Measurements from ENCODE around the gene PCCA.

Gene PCCA

GRCh38 chr13:100465558-100465957, 376.7 kb downstream of the PCCA start:
- no peak for DNase-seq (ENCODE audit: low spot score)

DNA sequence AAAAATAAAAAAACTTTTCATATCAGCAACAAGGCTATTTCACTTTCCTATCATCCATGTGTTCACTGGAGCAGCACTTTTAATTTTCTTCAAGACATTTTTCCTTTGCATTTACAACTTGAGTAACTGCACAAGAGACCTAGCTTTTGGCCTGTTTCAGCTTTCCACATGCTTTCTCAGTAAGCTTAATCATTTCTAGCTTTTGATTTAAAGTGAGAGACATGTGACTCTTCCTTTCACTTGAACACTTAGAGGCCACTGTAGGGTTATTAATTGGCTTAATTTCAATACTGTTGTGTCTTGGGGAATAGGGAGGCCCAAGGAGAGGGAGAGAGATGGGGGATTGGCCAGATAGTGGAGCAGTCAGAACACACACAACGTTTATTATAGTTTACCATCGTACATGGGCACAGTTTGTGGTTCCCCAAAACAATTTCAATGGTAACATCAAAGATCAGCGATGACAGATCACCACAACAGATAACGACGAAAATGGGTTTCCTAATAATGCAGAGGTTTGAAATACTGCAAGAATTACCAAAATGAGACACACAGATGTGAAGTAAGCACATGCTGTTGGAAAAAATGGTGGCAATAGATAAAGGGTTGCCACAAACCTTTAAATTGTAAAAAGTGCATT, 382.1 kb downstream of the PCCA start:
- no peak for DNase-seq (ENCODE audit: low spot score)

DNA sequence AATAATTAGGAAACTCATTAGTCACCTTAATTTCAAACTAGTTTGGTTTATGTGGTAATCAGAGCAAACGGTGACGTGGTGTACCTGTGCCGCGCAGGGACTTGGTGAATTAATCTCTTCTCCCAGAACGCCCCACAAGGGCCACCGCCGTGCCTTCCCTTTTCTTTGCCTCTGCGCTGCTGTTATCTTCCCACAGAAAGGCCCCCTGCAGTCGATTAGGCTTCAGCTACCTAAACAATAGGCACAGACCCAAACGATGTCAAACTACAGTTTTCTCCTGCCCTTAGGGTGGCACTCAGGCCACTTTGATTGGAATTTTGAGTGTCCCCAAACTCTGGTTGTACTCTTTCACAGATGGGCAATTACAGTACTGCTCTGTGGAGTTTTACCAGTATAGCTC, 384.2 kb downstream of the PCCA start:
- DNase-seq (ENCODE audit: low spot score) = no peak

DNA sequence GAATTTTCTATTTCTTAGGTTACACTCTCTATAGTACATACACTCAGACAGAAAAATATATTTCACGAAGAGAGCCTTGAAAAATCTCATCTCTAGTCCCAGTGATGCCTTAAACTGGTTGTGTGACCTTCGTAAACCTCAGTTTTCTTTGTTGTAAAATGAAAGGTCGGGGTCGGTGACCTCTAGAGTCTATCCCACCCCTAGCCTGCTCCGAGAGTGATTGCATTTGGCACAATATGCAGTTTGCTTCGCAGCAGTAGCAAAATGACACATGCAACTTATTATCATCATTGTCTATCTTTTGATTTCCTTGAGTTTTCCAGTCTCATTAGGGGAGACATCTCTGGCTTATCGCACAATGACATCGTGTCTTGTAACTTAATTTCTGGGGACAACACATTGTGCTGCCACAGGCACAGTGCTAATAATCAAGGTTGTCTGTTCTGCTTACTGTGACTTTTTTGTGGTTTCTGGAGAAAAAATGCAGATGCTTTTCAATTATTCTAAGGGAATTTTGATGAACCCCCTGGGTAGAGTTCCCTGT, 384.7 kb downstream of the PCCA start:
- DNase-seq (ENCODE audit: low spot score) = no peak

GRCh38 chr13:100476963-100477362, 388.1 kb downstream of the PCCA start:
- no peak for DNase-seq (ENCODE audit: low spot score)

DNA sequence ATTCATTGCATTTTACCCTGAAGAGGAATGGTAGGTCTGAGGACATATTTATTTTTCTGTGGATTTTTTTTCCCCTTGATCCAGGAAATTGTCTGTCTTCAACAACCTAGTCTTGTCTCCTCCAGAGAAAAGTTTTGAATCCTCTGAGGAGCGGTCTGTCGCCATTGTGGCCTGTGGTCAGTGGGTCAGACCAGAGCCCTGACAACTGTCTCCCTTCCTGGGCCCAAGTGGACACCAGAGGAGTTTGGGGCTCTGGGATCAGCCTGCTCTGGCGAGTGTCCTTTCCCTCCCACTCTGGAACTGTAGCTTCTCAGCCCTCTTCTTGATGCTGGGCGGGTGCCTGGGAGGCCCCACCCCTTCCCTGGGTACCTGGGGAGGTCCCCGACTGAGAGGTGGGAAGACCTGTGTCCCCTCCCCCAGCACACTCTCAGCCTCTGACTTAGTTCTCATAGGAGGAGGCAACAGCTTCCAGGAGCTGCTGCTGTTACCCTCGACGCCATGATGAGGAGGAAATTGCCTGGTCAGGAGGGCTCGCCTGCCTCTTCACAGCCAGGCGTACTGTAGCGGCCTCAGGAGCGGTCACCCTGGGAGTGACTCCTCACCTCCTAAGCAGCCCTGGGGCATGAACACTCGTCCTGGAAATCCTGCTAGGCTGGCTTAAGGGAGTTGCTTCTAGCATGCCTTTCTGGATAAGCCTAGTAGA, 389.4 kb downstream of the PCCA start:
- DNase-seq (ENCODE audit: low spot score) = no peak

- no peak for DNase-seq (ENCODE audit: low spot score)
Measured at GRCh38 chr13:100480676-100481075, 391.8 kb downstream of the PCCA start.

GRCh38 chr13:100483139-100483538, 394.2 kb downstream of the PCCA start:
- DNase-seq (ENCODE audit: low spot score) = no peak

- peak; percentile 35 for DNase-seq (ENCODE audit: low spot score)
Measured at GRCh38 chr13:100483841-100484381, 395.0 kb downstream of the PCCA start.

DNA sequence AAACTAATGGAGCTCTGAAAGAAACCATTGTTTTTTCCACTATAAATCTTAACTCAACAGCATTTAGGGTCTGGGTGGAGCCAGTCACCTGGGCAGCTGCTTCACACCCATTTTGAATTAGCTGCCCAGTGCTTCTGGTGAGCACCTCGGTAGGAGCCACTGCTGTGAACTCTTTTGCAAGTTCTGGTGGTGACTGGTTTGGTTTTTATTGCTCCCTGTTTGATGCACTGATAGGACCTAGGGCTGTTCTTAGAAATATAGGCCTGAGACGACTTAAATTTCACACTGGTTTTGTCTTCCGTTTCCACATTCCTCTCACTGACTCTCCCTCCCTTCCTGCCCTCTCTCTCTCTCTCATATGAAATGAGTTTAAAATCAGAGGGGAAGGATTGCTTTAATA, 395.8 kb downstream of the PCCA start:
- DNase-seq (ENCODE audit: low spot score) = no peak

- DNase-seq (ENCODE audit: low spot score) = no peak
Measured at GRCh38 chr13:100485265-100485664, 396.4 kb downstream of the PCCA start.

GRCh38 chr13:100490692-100491091, 401.8 kb downstream of the PCCA start:
- DNase-seq (ENCODE audit: low spot score) = no peak

DNA sequence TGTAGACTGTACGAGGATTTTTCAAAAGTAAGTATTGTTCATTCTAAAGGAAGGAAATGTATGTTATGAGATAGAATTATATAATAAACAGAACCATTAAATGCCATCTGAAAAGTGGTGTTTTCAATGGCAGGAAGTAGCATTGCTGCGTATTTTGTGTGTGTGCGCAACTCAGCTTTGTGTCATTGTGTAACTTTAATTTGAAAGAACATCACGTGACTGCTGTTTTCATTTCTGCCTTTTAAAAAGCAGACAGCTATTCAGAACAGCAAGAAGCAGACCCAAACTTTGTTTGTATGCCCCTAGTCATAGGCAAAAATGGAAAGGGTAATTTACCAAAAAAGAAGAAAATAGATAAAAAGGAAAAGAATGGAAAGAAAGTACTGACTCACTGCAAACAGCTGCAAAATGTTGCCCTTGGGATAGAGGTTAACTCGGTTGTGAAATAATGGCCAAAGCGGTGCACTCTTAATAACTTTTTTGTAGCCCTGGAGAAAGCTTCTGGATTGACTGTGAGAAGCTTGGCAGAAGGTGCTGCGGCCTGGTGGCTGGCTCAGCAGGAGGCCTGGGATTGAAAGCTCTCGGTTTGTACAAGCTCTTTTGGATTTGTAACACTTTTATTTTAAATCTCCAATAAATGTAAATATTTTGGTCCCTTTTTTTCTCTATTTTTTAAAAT, 402.4 kb downstream of the PCCA start:
- no peak for DNase-seq (ENCODE audit: low spot score)

DNA sequence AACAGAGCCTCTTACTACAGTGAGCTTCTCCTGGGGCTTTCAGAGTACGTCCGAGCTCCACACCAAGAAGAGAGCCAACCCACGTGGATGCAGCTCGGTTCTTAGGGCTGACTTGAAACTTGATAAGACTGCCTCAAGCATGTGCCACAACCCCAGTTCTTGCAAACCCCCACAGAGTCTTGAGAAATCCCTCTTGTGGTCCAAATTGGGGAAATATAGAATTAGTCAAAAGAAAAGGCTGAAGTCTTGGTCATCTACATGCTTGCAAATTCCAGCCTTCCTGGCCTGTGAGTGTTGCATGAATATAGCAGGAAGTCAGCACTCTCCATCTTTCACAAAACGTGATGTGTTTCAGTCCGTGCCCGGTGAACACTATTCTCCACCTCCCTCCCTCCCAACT, 404.5 kb downstream of the PCCA start:
- DNase-seq (ENCODE audit: low spot score) = no peak

DNA sequence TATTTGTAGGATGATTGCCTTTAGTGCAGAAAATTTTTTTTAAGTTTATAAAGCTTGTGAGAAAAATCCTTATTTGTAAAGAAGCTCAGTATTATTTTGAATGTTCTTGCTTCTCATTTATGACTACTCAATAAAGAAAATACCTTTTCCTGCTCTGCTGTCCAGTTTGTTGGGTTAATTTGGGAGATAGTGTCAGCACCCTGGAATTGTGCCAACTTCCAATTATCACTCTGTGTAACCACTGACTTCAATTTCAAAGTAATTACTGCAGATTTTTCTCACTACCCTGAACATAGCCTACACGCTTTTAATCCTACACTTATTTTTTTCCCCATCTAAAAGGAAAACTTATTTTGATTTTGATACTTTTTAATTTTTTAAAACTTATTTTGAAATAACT, 406.6 kb downstream of the PCCA start:
- no peak for DNase-seq (ENCODE audit: low spot score)

GRCh38 chr13:100497389-100497788, 408.5 kb downstream of the PCCA start:
- peak; percentile 72 for DNase-seq (ENCODE audit: low spot score)

DNA sequence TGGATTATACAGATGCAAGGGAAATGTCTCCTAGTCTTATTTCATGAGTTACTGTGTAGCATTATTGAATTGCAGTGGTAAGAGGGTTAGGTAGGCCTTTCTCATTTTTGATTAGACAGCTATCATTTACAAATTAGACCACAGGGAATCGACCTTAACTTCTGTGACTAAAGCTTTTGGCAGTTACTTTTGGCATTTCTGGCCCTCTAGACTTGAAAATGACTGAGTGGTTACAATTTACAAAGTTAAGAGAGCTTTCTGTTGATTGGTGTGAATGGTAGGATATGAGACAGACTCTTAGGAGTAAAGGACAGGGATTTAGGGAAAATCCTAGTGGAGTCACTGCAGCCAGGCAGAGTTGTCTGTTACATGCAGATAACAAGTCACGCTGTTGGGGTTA, 413.6 kb downstream of the PCCA start:
- no peak for DNase-seq (ENCODE audit: low spot score)

- DNase-seq (ENCODE audit: low spot score) = no peak
Measured at GRCh38 chr13:100503622-100504021, 414.7 kb downstream of the PCCA start.

DNA sequence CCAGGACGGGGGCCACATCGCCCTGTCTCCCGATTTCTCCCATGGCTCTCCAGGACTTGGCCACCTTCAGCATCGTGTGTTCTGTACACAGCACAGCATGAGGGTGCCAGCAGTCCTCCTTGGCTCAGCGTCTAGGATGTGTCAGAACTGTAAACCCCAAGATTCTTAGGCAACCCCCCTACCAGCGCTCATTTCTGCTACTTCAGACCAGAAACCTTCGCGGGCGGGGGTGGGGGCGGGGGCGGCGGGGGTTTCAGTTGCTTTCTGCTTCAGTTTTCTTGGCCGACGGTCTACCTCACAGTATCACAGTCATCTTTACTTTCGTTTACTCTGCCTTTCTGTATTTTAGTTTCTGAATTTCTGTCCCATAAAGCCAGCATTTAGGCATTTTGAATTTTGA, 417.3 kb downstream of the PCCA start:
- no peak for DNase-seq (ENCODE audit: low spot score)

GRCh38 chr13:100506600-100507422, 417.9 kb downstream of the PCCA start:
- DNase-seq (ENCODE audit: low spot score) = no peak

GRCh38 chr13:100508455-100508854, 419.6 kb downstream of the PCCA start:
- DNase-seq (ENCODE audit: low spot score) = no peak

DNA sequence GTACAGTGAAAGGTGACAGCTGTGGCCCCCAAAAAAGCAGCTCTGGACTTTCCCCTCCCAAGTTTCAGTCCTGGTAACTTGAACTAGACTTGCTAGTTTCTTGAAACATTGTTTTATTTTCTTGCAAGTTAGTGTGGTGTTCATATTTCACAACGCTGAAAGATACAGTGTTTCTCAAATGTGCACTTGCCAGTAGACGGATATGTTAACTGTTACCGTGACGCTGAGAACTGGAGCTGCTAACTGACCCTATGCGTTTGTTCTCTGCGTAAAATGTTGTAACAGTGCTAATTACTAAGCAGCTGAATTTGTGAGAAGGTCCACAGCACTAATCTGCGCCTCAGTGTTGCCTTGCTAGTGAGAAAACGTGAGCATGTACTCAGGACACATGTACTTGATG, 420.1 kb downstream of the PCCA start:
- DNase-seq (ENCODE audit: low spot score) = no peak
